Measurements from ENCODE around the gene AQP9. TPM values are rescaled to one million over a fixed set of nuclear protein-coding genes. Genes with fewer than 3 reads are reported as not detected.

AQP9 gene
- total RNA-seq, 1 donor from 2014 or later: not detected

DNA sequence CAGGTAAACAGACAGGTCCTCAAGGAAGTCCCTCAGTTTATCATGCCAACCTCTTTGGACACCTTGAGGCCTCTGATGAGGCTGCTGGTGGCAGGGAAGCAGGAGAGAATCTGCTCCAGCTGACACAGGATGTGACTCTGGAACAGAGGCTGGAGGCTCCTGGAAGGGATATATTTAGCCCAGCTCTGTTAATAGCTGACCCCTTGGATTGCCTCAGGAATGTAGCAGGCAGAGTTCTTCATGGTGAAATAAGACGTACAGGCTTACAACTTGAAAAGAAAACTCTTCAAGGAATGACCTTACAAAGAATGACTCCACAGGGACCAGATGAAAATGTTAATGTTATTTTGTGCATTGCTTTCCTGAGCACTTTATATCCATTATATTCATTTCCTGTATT is 90.5 kb downstream of the AQP9 start:
- no peak overlapping the region for H3K4me3 Mint-ChIP-seq (ENCODE audit: unreplicated experiment)

DNA sequence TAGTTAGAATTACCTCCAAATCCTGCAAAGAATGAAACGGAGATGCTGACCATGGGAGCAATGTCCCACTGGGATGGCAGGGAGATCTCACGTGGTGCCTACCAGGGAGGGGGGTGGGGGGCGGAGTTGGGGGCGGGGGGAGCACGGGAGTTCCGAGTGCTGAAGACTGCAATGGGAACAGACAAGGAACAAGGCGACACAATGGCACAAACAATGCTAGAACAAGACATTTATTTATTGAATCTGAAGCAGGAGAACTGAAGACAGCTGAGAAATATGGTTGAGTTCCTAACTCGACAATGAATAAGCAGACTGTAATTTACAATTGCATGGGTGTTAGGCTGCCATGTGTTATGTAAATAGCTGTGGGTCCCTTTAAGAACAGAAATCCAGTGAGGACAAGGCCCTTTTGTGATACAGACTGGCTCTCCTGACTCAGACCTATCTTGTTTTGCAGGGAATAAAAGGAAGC is 91.2 kb downstream of the AQP9 start:
- Mint-ChIP-seq H3K4me1 (ENCODE audit: unreplicated experiment) (peaks cover 15% of the 10 kb centered on the region), H3K27ac (ENCODE audit: unreplicated experiment) (no peak overlapping the region), H3K4me3 (ENCODE audit: unreplicated experiment) (no peak overlapping the region), H3K27me3 (ENCODE audit: unreplicated experiment) (peaks cover 4% of the 10 kb centered on the region), H3K9me3 (ENCODE audit: unreplicated experiment) (no peaks in the 10 kb centered on the region), H3K36me3 (ENCODE audit: low read depth, unreplicated experiment) (no peaks in the 10 kb centered on the region)
- DNase-seq (ENCODE audit: low spot score): no peak
- TF ChIP-seq, protein P1, sequence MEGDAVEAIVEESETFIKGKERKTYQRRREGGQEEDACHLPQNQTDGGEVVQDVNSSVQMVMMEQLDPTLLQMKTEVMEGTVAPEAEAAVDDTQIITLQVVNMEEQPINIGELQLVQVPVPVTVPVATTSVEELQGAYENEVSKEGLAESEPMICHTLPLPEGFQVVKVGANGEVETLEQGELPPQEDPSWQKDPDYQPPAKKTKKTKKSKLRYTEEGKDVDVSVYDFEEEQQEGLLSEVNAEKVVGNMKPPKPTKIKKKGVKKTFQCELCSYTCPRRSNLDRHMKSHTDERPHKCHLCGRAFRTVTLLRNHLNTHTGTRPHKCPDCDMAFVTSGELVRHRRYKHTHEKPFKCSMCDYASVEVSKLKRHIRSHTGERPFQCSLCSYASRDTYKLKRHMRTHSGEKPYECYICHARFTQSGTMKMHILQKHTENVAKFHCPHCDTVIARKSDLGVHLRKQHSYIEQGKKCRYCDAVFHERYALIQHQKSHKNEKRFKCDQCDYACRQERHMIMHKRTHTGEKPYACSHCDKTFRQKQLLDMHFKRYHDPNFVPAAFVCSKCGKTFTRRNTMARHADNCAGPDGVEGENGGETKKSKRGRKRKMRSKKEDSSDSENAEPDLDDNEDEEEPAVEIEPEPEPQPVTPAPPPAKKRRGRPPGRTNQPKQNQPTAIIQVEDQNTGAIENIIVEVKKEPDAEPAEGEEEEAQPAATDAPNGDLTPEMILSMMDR (IDR thresholded peaks at IDR 0.05; ENCODE audit: unreplicated experiment): no peak

More for the DNA sequence above, 90.5 kb downstream of the AQP9 start:
- Mint-ChIP-seq H3K27me3 (ENCODE audit: unreplicated experiment) (peaks cover 4% of the 10 kb centered on the region), H3K9me3 (ENCODE audit: unreplicated experiment) (no peaks in the 10 kb centered on the region), H3K36me3 (ENCODE audit: low read depth, unreplicated experiment) (no peaks in the 10 kb centered on the region), H3K4me1 (ENCODE audit: unreplicated experiment) (peaks cover 17% of the 10 kb centered on the region), H3K27ac (ENCODE audit: unreplicated experiment) (no peak overlapping the region)
- TF ChIP-seq, protein P1 (IDR thresholded peaks at IDR 0.05; ENCODE audit: unreplicated experiment): no peak
- DNase-seq (ENCODE audit: low spot score): peak; percentile 10

GRCh38 chr15:58232281-58233065 is 94.3 kb downstream of the AQP9 start:
- Mint-ChIP-seq H3K27me3 (ENCODE audit: unreplicated experiment) (peaks cover 4% of the 10 kb centered on the region), H3K4me1 (ENCODE audit: unreplicated experiment) (peaks cover 15% of the 10 kb centered on the region), H3K9me3 (ENCODE audit: unreplicated experiment) (no peaks in the 10 kb centered on the region), H3K4me3 (ENCODE audit: unreplicated experiment) (no peak overlapping the region), H3K27ac (ENCODE audit: unreplicated experiment) (no peak overlapping the region), H3K36me3 (ENCODE audit: low read depth, unreplicated experiment) (peaks cover 11% of the 10 kb centered on the region)
- TF ChIP-seq, protein P1 (IDR thresholded peaks at IDR 0.05; ENCODE audit: unreplicated experiment): no peak
- no peak for DNase-seq (ENCODE audit: low spot score)

DNA sequence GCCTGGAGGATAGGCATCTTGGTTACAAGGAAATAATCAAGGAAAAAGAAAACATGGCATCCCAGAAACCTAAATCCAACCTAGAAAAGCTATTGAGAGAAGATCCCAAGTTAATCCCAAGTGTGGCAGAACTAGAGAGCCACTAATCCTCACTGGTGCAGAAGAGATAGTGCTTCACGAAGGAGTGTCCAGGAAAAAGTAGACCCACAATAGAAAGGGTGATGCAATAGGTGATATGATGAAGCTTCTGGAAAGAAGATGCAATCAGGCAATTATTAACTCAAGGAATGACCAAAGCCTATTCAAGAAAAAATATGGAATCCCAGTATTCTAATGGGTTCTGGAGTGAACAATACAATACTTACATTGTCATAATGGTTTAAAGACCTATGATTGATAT is 95.2 kb downstream of the AQP9 start:
- H3K4me1 Mint-ChIP-seq (ENCODE audit: unreplicated experiment): peaks cover 10% of the 10 kb centered on the region
- TF ChIP-seq, protein P1 (IDR thresholded peaks at IDR 0.05; ENCODE audit: unreplicated experiment): no peak
- H3K27me3 Mint-ChIP-seq (ENCODE audit: unreplicated experiment): peaks cover 4% of the 10 kb centered on the region
- H3K36me3 Mint-ChIP-seq (ENCODE audit: low read depth, unreplicated experiment): peaks cover 11% of the 10 kb centered on the region
- no peaks in the 10 kb centered on the region for H3K9me3 Mint-ChIP-seq (ENCODE audit: unreplicated experiment)
- DNase-seq (ENCODE audit: low spot score): no peak
- H3K4me3 Mint-ChIP-seq (ENCODE audit: unreplicated experiment): no peak overlapping the region
- no peak overlapping the region for H3K27ac Mint-ChIP-seq (ENCODE audit: unreplicated experiment)

Other genes with a start within 250 kb of the AQP9 start
- 2.6 TPM for gene ALDH1A2, start 72.7 kb upstream of the AQP9 start, total RNA-seq (ENCODE audit: unreplicated experiment)

Data from endothelial cell (in vitro differentiated cells).